Kidney epithelial cell (primary cell): ENCODE measurements around the gene NCOA6. TPM values are rescaled to one million over a fixed set of nuclear protein-coding genes. Genes with fewer than 3 reads are reported as not detected.

Experiments used
- DNase-seq: peaks from one replicate; pipeline ENCODE4 v3.0.0-alpha.2; 2010; ENCODE audit warnings: low read depth
- H3K27me3 ChIP-seq: 2 replicates; pipeline ENCODE4 v1.6.0; 2011; ENCODE audit warnings: low read length; ENCODE audit not compliant: control insufficient read depth, insufficient read depth
- H3K36me3 ChIP-seq: 2 replicates; pipeline ENCODE4 v1.5.1; 2011; ENCODE audit warnings: low read length; ENCODE audit not compliant: control insufficient read depth, insufficient read depth
- H3K4me3 ChIP-seq: 2 replicates; pipeline ENCODE4 v1.5.1; 2011; ENCODE audit warnings: low read depth, mild to moderate bottlenecking, control low read depth, low read length
- CTCF ChIP-seq: IDR thresholded peaks from 2 replicates; pipeline ENCODE4 v1.5.1; 2011; ENCODE audit warnings: mild to moderate bottlenecking, moderate library complexity, low read length, control low read depth, inconsistent platforms; ENCODE audit not compliant: insufficient read depth, poor library complexity, severe bottlenecking
- total RNA-seq: library from RNA; depleted of rRNA; stranded (reverse); fragments of >200 nt; gene quantifications from 2 replicates; pipeline ENCODE4 v1.2.3, GENCODE V29; 2015

Gene NCOA6
- total RNA-seq, 1 donor from 2014 or later: 18.0 TPM

GRCh38 chr20:34711813-34712430 is 113.5 kb downstream of the NCOA6 start:
- Histone ChIP-seq H3K27me3 (peaks cover 5% of the 10 kb centered on the region), H3K36me3 (no peaks in the 10 kb centered on the region), H3K4me3 (no peak overlapping the region)
- DNase-seq: no peak
- no peak for TF ChIP-seq CTCF

- no peak for DNase-seq
- no peak overlapping the region for H3K4me3 ChIP-seq
- TF ChIP-seq CTCF: no peak
- H3K27me3 ChIP-seq: peaks cover 5% of the 10 kb centered on the region
- no peaks in the 10 kb centered on the region for H3K36me3 ChIP-seq
Measured at GRCh38 chr20:34710861-34711574, 114.4 kb downstream of the NCOA6 start.

GRCh38 chr20:34710568-34710839 is 114.9 kb downstream of the NCOA6 start:
- DNase-seq: no peak
- no peak for TF ChIP-seq CTCF
- peaks cover 5% of the 10 kb centered on the region for H3K27me3 ChIP-seq
- no peaks in the 10 kb centered on the region for H3K36me3 ChIP-seq
- H3K4me3 ChIP-seq: no peak overlapping the region

- peak; percentile 32 for TF ChIP-seq CTCF
- Histone ChIP-seq H3K4me3 (peak overlapping the region; percentile 67), H3K36me3 (no peaks in the 10 kb centered on the region), H3K27me3 (peaks cover 5% of the 10 kb centered on the region)
- DNase-seq: no peak
Measured at GRCh38 chr20:34709831-34710567, 115.5 kb downstream of the NCOA6 start.

- TF ChIP-seq CTCF: no peak
- H3K27me3 ChIP-seq: peaks cover 5% of the 10 kb centered on the region
- H3K36me3 ChIP-seq: no peaks in the 10 kb centered on the region
- no peak for DNase-seq
- peak overlapping the region; percentile 67 for H3K4me3 ChIP-seq
Measured at GRCh38 chr20:34709044-34709830, 116.2 kb downstream of the NCOA6 start.
